Fibroblast of villous mesenchyme (primary cell): Measurements from ENCODE around the gene KIAA1549. TPM values are rescaled to one million over a fixed set of nuclear protein-coding genes. Genes with fewer than 3 reads are reported as not detected.

Source experiments
- DNase-seq: peaks from one replicate; pipeline ENCODE4 v3.0.0-alpha.2; 2010; ENCODE audit warnings: low read depth
- H3K4me3 ChIP-seq: 2 replicates; pipeline ENCODE4 v1.5.1; 2011; ENCODE audit warnings: low read depth, mild to moderate bottlenecking, low read length
- total RNA-seq: library from RNA; depleted of rRNA; stranded (reverse); fragments of >200 nt; gene quantifications from 2 replicates; pipeline ENCODE4 v1.2.3, GENCODE V29; 2012
- TF ChIP-seq, protein P1 (sequence below): IDR thresholded peaks from 2 replicates; pipeline ENCODE4 v1.5.1; 2012; ENCODE audit warnings: low read depth, mild to moderate bottlenecking, low read length; ENCODE audit not compliant: insufficient read depth

Gene KIAA1549
- total RNA-seq, 1 donor, result 2.6 TPM

DNA sequence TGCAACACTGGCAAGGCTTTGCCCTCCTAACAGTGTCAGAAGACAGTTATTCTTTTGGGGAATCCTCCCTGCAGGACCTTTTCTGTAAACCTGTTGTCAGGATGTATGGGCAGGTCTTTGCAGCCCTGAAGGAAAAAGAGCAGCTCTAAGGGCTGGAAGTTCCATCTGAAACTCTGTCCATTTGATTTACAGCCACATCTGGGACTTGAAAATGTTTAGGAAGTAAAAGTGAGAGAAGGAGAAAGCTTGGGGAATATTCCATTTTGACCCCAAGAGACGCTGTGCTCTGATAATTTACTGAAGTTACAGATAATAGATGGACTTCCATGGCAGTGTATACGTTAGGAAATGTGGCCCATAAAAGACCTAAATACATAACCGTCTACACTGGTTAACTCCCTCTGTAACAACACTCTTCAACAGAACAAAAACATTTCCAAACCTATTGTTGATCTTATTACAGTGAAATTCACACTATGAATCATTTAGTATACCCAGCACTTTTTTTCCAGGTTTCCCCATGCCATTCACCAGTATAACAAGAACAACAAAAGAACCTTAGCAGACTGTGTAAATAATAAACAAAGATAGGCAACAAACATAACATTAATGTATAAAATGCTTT lies 89.1 kb downstream of the KIAA1549 start:
- no peak overlapping the region for H3K4me3 ChIP-seq
- TF ChIP-seq, protein P1, sequence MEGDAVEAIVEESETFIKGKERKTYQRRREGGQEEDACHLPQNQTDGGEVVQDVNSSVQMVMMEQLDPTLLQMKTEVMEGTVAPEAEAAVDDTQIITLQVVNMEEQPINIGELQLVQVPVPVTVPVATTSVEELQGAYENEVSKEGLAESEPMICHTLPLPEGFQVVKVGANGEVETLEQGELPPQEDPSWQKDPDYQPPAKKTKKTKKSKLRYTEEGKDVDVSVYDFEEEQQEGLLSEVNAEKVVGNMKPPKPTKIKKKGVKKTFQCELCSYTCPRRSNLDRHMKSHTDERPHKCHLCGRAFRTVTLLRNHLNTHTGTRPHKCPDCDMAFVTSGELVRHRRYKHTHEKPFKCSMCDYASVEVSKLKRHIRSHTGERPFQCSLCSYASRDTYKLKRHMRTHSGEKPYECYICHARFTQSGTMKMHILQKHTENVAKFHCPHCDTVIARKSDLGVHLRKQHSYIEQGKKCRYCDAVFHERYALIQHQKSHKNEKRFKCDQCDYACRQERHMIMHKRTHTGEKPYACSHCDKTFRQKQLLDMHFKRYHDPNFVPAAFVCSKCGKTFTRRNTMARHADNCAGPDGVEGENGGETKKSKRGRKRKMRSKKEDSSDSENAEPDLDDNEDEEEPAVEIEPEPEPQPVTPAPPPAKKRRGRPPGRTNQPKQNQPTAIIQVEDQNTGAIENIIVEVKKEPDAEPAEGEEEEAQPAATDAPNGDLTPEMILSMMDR, result no peak
- DNase-seq, result peak; percentile 63

DNA sequence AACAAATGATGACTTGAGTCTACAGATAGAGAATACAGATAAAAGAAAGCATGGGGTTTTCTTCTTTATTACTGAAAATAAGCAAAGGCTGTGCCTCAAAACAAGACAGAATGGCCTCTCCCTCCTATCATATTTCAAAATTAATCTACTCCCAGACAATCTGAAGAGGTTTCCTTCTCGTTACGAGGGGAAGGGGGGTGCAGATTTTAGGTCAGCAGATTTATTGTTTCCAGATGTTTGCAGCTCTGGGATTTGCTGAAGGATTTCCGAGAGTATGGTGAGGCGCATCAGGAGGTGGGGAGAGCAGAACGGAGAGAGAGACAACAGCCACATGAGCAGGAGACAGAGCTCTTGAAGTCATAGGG lies 89.8 kb downstream of the KIAA1549 start:
- peak; percentile 91 for DNase-seq
- H3K4me3 ChIP-seq, result no peak overlapping the region
- TF ChIP-seq, protein P1, result no peak

DNA sequence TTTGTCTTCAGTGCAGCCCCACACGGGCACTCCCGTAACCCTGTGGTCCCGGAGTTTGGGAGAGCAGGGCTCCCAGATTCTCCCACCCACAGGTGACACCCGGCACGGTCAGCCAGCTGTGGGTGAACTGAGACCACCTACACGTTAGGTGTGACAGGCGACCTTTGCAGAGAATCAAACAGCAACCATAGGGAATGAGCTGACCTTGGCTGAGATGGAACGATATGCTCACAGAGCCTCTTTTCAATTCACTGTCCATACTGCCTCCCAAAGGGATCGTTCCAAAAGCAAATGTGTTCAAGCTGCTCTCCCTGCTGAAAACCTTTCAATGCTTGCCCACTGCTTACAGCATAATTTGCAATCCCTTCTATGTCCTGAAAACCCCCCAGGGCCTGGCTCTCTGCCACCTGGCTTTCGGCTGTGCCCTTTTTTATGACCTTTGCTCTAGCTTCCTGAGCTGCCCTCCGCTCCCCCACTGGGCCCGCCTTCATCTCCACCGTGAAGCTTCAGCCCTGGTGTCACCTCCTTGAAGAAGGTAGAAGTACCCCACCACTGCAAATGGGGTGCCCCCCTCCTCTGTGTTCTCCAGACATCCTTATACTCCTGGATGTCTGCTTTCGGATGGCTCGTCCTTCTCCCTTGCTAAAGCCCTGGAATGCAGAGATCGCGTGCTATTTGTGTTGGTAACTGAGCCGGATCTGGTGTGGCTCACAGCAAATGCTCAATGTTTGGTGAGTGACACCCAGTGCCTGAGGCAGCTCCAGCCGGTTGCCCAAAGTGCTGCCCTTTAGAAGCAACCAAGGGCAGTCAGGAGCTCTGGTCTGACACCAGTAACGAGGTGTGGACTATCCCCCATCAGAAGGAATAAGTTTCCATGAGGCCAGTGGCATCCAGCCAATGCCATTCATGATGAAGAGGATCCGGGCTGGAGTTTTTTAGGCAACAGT lies 90.4 kb downstream of the KIAA1549 start:
- DNase-seq, result peak; percentile 56
- TF ChIP-seq, protein P1, result no peak
- H3K4me3 ChIP-seq, result peak overlapping the region; percentile 22

DNA sequence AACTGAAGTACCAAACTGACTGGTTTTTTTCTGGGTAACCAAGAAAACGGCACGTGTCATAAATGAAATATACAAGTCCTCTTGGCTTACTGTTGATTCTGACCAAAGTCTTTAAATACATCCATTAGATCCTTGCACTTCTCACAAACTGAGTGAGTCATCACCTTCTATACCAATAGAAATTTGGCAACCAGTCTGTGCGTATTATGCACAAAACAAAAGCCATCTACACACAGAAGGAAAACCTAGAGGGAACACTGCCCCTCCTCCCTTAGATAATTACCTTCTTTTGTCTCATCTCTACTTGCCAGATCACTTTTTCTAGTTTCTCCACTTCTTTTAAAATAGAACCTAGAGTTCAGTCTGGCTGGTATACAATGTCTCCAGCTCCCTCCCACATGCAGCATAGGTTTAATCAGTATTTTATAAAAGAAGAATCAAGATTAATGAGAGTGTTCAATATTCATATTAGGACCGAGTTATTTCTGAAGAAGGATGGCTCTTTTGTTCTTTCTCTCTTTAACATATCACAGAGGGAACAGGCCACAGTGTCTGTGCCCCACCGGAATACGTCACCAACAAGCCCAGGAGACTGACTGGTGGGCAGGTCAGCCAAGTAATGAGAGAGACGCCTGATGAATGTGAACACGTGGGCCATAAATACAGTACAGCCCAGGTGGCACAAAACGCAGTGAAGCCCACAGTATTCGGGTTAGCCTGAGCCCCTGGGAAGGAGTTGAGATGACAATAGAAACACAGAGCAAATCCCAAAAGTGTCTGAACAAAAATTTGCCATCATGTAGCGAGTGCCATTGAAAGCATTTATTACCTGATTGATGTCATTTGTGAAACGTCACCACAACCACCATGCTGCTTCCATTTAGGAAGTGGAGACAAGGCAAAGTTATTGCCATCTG lies 91.3 kb downstream of the KIAA1549 start:
- peak; percentile 28 for DNase-seq
- no peak overlapping the region for H3K4me3 ChIP-seq
- TF ChIP-seq, protein P1, result no peak

DNA sequence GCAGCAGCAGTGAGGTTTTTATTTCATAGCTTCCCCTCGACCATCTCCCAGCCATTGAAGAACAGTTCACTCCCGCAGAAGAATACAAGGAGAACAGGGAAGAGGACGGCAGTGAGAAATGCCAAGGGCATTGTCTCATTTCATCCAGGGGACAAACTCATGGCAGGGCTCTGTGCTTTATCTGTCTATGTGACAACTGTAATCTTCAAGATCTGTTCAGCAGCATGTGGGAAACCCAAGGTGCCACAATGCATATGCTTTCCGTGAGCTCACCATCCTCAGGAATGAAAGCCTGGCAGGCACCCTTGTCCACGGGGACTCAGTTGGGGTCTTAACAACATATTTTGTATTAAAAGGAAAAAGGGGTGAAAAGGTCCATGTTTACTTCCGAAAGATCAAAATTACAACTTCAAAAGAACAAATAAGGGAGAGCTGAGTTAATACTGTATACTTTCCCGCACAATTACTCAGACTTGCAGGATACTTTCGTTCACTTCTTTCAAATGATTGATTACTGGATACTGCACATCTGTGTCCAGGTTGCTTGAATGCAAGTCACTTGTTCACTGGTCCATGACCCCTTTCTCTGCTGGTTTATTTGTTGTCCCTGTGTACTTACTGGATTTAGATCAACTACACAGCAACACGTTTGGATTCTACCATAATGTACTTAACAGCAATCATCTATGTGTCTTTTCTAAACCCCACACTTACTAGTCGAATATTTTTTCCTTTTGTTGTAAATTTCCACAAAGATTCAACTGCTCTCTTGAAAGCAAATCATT lies 93.1 kb downstream of the KIAA1549 start:
- no peak overlapping the region for H3K4me3 ChIP-seq
- TF ChIP-seq, protein P1, result no peak
- DNase-seq, result no peak
